Smooth muscle cell of the umbilical artery (primary cell): Measurements from ENCODE around the gene CDC14B. TPM values are rescaled to one million over a fixed set of nuclear protein-coding genes. Genes with fewer than 3 reads are reported as not detected.

Experiments used
- total RNA-seq: library from RNA; depleted of rRNA; stranded (reverse); fragments of >200 nt; gene quantifications from 2 replicates; pipeline ENCODE4 v1.2.3, GENCODE V29; 2014

The CDC14B gene
- 15.5 and 18.4 TPM in 2 replicates for total RNA-seq

GRCh38 chr9:96619491-96620180, at the start of gene CDC14B:
CDC14B (minus strand) TSS chr9:96619843; CDS start chr9:96619378, 465 bp downstream.

GRCh38 chr9:96655198-96655851, 35.7 kb upstream of the CDC14B start, which contains the start of gene PRXL2C:
PRXL2C (minus strand) TSS chr9:96655317; CDS start chr9:96655281, 36 bp downstream.

Other genes with a start within 250 kb of the CDC14B start
- gene SLC35D2, start 236.1 kb downstream of the CDC14B start, total RNA-seq: 14.8 and 19.4 TPM in 2 replicates
- 0.30 and 3.4 TPM in 2 replicates for gene ZNF367, start 201.5 kb downstream of the CDC14B start, total RNA-seq
- 11.3 and 13.7 TPM in 2 replicates for gene HABP4, start 169.7 kb downstream of the CDC14B start, total RNA-seq
- gene PRXL2C, start 35.5 kb upstream of the CDC14B start, total RNA-seq: 7.3 and 9.5 TPM in 2 replicates
- 11.7 and 16.0 TPM in 2 replicates for gene ZNF510, start 158.2 kb upstream of the CDC14B start, total RNA-seq
- gene ZNF782, start 234.7 kb upstream of the CDC14B start, total RNA-seq: 3.3 and 3.5 TPM in 2 replicates